Effector CD4-positive, alpha-beta T cell (primary cell): ENCODE data around the gene CCSER2.
"Not testable (repeated sequence)": the region's sequence is repeated elsewhere in the genome, so short reads cannot be mapped to it uniquely, and the experiment has no call there.

Experiments
- DNase-seq: peaks from one replicate; pipeline ENCODE4 v3.0.0-alpha.2; 2020

Gene CCSER2

DNA sequence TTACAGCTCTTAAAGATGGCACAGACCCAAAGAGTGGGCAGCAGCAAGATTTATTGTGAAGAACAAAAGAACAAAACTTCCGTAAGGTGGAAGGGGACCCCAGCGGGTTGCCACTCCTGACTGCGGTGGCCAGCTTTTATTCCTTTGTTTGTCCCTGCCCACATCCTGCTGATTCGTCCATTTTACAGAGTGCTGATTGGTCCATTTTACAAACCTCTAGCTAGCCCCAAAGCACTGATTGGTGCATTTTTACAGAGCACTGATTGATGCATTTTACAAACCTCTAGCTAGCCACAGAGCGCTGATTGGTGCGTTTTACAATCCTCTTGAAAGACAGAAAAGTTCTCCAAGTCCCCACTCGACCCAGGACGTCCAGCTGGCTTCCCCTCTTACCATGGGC lies 16.8 kb upstream of the CCSER2 start:
- DNase-seq = no peak

DNA sequence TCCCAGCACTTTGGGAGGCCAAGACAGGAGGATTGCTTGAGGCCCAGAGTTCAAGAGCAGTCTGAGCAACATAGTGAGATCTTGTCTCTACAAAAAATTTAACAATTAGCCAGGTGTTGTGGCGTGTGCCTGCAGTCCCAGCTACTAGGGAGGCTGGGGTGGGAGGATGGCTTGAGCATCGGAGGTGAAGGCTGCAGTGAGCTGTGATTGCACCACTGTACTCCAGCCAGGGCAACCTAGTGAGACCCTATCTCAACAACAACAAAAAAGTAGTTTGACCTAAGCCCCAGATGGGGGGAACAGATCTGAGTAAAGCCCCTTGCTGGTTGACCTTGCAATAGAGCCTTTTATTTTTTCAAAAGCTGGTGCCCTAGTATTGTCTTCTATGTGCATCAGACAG lies 15.6 kb upstream of the CCSER2 start:
- DNase-seq = no peak

DNA sequence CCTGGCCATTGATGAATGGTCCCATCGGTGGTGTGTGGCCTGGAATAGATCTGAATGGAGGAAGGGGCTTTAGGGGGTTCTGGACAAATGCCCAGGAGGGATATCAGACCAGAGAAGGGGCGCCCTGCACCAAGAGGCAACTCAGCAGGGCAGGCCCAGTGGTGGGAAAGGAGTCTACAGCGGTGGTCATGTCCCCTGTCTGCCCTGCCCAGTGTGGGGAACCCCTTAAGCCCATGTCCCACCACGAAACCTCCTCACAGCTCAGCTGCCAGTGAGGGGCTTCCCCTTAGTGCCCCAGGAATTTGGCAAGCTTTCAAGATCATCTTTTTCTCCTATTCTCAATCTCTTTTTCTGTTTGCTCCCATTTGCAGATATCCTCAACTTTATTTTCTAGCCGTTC lies 14.1 kb upstream of the CCSER2 start:
- no peak for DNase-seq

DNA sequence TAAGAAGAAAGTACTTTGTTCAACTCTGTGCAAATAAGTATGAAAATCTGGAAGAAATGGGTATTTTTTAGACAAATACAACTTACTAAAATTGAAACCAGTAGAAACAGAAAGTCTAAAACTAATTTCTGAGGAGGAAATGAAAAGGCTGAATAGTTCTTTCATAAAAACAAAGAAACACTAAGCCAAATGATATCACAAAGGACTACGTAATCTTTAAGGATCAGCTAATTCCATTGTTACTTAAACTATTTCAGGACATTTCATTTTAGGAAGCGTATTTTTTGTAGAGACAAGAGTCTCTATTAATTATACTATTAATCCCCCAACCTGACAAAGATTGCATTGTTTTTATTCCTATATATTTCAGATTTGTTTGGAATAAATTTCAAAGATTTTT lies 11.2 kb upstream of the CCSER2 start:
- DNase-seq = no peak

DNA sequence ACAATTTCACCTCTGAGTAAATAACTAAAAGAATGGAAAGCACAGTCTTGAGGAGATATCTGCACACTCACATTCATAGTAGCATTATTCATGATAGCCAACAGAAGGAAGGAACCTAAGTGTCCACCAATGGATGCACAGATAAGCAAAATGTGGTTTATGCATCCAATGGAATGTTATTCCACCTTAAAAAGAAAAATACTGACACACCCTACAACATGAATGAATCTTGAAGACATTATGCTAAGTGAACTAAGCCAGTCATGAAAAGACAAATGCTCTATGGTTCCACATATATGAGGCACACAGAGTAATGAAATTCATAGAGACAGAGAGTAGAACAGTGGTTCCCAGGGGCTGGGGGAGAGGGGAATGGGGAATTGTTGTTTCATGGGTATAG lies 6.5 kb upstream of the CCSER2 start:
- no peak for DNase-seq

DNA sequence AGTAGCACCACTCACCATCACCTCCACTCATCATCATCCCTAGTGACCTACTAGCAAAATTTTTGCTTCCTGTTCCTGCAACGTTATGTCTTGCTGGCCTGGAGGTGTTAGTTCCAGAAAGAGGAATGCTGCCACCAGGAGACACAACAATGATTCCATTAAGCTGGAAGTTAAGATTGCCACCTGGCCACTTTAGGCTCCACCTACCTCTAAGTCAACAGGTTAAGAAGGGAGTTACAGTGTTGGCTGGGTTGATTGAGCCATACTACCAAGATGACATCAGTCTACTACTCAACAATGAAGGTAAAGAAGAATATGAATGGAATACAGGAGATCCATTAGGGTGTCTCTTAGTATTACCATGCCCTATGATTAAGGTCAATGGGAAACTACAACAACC lies 4.8 kb upstream of the CCSER2 start:
- not testable (repeated sequence) for DNase-seq

DNA sequence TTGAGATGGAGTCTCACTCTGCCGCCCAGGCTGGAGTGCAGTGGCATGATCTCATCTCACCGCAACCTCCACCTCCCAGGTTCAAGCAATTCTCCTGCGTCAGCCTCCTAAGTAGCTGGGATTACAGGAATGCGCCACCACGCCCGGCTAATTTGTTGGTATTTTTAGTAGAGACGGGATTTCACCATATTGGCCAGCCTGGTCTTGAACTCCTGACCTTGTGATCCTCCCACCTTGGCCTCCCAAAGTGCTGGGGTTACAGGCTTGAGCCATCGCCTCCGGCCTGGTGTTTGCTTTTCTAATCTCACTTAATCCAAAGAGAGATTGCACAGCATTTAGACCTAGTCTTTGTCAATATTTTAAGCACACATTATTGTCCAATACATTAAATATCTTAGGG lies 1.4 kb upstream of the CCSER2 start:
- DNase-seq = not testable (repeated sequence)

DNA sequence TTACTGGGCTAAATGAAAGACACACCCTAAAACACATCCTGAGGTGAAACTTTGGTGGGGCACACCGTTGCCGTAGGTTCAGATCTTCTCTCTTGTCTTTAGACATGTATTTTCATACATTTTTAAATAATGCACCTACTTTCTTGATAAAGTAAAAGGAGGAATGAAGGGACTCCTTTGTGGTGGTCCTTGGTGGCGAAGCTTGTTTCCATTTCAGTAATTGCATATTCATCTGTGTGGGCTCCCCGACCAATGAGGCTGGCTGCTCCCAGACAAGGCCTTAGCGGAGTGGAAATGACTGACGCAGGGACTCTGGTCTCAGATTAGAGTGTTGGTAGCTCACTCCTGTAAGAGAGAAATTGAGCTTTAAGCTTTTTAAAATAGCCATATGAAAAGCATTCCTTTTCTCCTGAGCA lies 815 bp downstream of the CCSER2 start:
- DNase-seq = peak; percentile 21

DNA sequence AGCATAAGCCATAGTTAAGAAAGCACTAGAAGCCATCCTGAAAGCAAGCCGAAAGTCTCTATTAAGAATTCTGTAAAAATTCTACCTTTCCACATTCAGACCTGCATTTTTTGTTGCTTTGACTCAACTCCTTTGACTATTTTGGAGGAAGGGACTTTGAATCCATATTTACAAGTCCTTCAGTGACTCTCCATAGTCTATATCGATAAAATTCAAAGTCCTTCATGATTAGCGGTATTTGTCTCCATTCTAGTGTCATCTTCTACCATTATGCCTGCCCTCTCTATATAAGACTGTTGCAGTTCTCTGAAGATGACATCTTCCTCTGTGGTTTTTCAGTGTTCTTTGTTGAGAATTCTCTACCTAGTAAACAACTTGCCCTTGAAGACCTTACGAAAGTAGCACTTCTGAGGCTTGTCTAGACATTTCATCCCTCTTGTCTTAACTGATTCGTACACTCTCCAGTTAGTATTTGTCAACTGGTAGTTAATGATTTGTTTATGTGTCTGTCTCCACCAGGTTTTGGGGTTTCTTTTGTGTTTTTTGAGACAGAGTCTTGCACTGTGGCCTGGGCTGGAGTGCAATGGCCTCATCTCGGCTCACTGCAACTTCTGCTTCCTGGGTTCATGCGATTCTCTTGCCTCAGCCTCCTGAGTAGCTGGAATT lies 1.7 kb downstream of the CCSER2 start:
- DNase-seq = peak; percentile 9

DNA sequence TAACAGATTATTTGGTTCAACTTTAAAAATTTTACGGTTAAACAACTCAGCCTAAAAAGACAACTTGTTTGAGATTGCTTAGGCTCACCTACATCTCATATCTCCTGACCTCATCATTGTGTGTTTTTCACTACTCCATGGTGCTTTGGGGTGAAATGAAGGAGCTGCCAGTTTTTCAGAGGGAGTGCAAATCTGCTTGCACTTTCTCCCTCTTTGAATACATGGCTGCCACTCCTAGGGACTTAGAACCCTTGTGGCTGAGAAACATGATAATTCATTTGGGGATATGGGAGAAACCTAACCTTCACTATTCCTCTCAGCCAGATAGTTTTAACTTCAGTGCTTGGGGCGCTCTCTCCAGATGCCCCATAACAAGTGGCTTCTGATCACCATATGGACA lies 2.7 kb downstream of the CCSER2 start:
- DNase-seq = no peak

DNA sequence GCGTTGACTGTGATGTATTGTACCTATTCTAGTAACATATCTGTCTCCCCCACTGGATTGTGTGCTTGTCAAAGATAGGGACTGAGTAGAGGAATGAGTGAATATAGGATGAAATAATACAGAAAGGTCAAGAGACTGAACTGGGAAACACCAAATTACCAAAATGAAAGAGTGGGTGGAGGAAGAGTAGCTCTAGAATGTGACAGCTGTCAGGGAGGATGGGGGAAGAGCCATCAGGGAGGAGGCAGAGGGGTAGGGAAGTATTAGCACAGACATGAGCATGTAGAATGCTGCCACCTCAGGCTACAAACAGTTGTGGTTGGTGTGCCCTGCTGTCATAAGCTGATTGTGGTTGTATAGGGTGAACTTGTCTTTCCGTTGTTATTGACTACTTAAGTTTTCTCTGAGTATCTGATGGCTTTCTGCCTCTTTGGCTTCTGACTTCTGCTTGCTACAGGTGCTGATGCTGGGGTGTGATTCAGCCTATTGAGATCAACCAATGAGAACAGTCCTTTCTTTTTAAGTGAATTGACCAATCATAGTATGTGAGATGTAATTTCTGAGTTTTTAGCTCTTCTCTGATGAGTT lies 5.6 kb downstream of the CCSER2 start:
- peak; percentile 57 for DNase-seq

DNA sequence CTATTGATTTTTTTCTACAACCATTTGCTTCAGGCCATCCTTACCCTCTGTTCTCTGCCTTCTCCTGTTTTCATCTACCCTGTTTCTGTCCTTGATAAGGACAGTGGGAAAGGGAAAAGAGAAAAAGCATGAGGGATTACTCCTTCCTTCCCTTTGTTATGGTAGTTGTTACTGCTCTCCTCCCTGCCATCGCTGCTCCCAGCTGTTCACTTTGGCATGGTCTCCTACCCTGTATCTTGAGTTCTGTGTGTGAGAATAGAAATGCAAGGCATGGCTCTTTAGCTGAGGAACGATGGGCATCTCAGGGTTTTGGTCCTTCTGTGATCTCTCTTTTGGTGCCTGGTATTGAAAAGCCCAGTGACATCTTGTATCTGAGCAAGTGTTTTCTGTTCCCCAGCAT lies 6.4 kb downstream of the CCSER2 start:
- no peak for DNase-seq

DNA sequence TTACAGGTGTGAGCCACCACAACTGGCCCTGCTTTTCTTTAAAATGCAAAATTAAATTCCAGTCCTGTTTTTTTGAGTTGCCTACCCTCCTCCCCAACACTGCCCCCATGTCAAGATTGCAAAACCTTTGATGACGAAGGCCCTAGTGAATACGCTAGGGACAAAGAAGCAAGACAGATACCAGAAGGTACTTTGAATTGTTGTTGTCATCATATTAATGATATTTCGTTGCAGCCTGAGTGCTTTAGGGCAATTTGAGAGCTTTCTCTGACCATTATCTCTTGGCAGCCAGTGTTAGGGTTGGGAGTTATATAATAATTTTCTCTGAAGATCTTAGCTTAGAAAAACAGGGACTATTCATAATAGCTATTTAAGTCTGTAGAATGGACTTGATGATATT lies 7.1 kb downstream of the CCSER2 start:
- no peak for DNase-seq

DNA sequence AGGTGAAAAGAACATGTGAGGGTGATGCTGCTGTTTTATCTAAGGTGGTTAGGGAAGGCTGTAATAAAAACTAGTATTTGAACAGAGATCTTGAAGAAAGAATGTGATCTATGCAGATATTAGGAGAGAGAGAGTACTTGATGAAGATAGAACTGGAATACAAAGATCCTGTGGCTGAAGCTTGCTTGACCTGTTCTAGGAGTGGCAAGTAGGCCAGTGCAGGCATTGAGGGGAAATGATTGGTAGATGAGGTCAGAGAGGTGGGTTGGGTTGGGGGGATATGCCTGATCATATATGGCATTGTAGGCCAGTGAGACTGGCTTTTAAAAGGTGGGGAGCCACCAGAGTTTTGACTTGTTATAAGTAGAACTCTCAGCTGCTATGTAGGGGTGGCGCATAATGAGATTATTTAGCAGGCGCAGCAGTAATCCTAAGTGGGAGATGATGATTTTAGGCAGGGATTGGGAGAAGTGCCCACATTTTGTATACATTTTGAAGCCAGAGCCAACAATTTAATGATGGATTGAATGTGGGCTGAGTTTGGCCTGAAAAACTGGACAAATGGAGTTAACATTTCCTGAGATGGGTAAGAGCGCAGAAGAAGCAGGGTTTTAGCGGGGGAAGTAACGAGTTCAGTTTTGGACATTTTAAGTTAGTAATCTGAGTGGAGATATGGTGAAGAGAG lies 8.2 kb downstream of the CCSER2 start:
- no peak for DNase-seq

DNA sequence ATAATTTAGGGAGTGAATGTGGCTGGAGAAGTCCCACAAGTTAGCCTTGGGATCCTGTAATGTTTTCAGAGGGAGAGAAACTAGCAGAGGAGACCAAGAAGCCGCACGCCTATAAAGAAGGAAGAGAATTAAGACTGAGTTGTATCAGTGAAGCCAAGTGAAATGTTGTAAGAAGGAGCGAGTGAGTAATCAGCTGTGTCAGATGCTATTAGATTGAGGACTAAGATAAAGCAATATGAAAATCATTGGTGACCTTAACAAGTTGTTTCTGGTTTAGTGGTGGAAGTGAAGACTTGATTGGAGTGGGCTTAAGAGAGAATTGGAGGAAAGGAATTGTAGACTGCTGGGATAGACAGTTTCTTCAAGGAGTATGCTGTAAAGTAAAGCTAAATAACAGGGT lies 8.8 kb downstream of the CCSER2 start:
- no peak for DNase-seq

DNA sequence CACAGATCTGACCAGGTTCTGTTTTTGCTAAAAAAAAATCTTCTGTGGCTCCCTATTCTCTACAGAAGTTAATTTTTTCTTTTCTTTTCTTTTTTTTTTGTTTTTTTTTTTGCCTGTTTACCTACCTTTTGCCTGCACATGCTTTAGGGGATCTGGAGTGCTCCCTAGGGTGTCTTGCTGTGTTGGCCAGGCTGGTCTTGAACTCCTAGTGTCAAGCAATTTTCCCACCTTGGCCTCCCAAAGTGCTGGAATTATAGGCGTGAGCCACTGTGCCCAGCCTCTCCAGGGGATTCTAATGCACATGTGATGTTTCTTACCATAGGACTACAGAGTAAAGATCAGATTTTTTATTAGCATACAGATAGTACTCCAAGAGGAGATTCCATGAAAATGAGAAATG lies 10.6 kb downstream of the CCSER2 start:
- no peak for DNase-seq

DNA sequence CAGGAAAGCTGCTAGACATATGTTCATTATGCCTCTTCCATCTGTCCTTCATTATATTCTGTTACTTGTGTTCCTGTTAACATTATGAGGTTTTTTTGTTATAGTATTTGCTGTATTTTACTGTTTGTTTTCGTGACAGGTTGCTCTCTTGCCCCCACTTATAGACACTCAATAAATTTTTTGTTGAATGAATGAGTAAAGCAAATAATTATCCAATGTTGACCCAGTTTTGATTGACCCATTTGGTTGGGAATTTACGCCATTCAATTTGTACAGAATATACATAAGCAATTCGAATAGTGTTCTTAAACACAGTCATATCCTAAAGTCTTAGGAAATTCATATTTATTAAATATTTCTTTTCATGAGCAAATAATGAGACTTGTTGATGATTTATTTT lies 11.8 kb downstream of the CCSER2 start:
- DNase-seq = no peak

DNA sequence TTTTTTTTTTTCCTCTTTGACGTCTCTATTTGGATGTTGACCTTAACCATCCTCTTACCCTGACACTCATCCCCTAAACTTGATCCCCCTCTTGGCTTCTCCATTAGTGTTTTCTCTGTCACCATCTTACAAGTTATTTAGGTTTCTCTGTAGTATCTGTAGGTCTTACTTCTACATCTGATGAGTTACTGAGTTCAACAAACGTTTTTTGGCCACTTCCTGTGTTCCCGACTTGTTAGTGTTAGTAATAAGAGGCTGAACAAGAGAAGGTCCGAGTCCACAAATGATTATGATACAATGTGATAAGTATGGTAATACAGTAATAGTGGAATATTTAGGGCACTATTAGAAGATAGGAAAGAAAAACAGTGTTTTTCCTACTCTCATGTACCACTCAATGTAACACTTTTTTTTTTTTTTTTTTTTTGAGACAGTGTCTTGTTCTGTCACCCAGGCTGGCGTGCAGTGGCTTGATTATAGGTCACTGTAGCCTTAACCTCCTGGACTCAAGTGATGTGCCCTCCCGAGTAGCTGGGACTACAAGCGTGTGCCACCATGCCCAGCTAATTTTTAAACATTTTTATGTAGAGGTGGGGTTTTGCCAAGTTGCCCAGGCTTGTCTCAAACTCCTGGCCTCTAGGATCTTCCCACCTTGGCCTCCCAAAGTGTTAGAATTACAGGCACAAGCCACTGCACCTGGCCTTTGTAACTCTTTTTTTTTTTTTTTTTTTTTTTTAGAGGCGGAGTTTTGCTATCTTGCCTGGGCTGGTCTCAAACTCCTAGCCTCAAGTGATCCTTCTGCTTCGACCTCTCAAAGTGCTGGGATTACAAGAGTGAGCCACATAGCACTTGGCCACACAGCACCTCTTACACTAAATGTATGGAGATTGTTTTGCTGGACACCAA lies 12.5 kb downstream of the CCSER2 start:
- DNase-seq = no peak

DNA sequence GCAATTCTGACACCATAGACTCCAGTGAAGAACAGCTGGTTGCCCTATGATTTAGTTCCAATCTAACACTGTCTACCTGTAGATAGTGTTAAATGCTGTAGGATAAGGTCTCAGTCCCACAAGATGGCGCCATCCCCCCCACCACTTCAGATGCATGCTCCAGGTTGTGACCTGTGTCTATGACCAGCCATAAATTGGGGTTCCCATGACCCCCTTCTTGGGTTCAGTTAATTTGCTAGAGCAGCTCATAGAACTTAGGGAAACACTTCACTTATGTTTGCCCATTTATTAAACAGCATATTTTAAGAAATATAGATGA lies 13.1 kb downstream of the CCSER2 start:
- DNase-seq = no peak

DNA sequence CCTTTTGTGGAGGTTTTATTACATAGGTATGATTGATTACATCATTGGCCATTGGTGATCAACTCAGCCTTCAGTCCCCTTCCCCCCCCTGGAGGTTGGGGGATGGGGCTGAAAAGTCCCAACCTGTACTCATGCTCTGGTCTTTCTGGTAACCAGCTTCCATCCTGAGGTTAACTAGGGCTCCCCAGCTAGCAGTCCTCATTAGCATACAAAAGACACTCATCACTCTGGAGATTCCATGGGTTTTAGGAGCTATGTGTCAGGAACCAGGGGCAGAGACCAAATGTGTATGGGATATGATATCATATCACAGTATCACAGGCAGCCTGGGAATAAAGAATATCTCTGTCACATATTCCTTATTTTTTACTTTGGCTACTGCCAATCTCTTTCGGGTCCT lies 13.6 kb downstream of the CCSER2 start:
- no peak for DNase-seq

DNA sequence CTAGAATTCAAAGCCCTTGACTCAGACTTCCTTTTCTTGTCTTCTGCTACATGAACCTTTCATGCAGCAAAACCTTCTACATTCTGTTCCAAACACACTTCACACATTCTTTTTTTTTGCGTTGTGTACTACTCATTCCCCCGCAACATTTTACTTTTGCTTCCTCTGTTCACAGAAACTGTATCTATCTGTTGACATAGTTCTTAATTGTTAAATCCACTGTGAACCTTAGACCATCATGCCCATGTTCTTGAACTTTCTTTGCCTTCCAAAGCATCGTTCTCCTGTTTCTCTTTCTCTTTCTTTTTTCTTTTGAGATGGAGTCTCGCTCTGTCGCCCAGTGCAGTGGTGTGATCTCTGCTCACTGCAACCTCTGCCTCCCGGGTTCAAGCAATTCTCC lies 14.2 kb downstream of the CCSER2 start:
- no peak for DNase-seq

DNA sequence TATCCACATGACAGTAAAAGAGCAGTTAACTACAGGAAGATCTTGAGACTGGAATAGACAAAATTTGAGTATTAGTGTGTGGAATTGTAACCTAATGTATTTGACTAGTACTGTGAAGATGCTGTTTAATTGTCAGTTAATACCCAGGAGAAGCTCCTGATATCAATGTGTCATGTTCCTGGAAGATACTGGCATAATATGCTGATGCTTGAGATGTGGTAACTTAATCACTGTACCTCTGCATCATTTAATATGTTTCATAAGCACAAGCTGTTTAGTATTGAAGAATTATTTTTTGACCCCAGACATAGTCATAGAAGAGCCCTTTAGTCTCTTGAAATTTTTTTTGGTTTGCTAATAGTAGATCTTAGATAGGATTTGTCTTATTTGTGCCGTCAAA lies 15.4 kb downstream of the CCSER2 start:
- DNase-seq = no peak

DNA sequence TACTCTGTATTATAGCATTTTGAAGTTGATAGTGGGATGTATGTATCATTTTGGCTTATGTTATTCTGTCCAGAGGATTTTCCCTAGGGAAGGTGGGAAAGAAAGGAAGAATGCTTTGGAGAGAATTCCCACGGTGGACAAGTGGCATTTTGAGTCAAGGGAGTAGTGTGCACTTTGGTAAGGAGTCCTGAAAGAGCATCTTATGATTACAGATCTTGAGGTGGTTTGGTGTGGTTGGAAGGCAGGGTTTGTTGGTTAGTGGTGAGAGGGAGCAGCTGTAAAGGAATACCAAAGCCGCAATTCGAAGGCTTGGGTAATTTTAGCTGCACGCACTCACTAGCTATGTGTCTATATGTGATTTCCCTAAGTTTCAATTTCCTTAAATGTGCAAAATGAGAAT lies 16.1 kb downstream of the CCSER2 start:
- no peak for DNase-seq

DNA sequence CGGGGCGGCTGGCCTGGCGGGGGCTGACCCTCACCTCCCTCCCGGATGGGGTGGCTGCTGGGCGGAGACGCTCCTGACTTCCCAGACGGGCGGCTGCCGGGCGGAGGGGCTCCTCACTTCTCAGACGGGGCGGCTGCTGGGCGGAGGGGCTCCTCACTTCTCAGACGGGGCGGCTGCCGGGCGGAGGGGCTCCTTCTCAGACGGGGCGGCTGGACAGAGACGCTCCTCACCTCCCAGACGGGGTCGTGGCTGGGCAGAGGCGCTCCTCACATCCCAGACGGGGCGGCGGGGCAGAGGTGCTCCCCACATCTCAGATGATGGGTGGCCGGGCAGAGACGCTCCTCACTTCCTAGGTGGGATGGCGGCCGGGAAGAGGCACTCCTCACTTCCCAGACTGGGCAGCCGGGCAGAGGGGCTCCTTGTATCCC lies 19.2 kb downstream of the CCSER2 start:
- not testable (repeated sequence) for DNase-seq
